ENCODE results near the gene TMSB15B.
"Not testable (repeated sequence)": the region's sequence is repeated elsewhere in the genome, so short reads cannot be mapped to it uniquely, and the experiment has no call there.

Gene TMSB15B

DNA sequence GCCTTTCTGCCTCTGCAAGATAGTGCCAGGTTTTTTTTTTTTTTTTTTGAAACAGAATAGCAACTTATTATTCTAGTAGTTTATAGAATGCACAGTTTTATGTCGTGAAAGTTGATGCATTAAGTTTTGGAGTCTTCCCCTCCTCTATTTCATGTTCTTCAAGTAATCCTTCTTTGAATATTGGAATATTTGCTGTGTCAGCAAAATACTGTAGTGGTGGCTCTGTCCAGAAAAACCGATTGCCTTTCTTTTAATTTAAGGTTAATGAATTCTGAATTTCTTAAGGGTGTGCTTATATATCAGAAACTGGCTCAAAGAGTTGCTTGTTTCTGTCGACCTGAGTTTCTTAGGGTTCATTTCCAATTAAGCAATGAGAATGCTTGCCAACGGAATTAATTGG, 34.8 kb upstream of the TMSB15B start:
- POLR2A ChIA-PET: no interaction called here
- TF ChIP-seq, protein P1, sequence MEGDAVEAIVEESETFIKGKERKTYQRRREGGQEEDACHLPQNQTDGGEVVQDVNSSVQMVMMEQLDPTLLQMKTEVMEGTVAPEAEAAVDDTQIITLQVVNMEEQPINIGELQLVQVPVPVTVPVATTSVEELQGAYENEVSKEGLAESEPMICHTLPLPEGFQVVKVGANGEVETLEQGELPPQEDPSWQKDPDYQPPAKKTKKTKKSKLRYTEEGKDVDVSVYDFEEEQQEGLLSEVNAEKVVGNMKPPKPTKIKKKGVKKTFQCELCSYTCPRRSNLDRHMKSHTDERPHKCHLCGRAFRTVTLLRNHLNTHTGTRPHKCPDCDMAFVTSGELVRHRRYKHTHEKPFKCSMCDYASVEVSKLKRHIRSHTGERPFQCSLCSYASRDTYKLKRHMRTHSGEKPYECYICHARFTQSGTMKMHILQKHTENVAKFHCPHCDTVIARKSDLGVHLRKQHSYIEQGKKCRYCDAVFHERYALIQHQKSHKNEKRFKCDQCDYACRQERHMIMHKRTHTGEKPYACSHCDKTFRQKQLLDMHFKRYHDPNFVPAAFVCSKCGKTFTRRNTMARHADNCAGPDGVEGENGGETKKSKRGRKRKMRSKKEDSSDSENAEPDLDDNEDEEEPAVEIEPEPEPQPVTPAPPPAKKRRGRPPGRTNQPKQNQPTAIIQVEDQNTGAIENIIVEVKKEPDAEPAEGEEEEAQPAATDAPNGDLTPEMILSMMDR (IDR thresholded peaks at IDR 0.05; ENCODE audit: control extremely low read depth, extremely low read depth, low read depth, missing control alignments): no peak
- CTCF ChIA-PET: interaction anchor here (1.2 kb wide), 1 partner anchor 9 kb away, joined by 3 read pairs; no protein-coding TSS in a partner anchor
- DNase-seq (ENCODE audit: extremely low spot score): no peak

DNA sequence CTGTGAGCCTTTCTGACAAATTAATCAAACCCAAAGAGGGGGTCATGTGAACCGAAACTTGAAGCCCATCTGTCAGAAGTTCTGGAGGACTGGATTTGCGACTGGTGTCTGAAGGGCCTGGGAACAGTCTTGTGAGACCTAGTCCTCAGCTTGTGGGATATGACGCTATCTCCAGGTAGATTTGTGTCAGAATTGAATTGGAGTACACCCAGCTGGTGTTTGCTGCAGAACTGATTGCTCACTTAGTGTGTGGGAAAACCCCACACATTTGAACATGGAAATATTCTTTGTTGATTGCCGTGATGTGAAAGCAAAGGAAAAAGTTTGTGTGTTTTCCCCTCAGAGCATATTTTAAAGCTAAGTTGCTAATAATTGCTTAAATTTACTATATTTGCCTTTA, 30.3 kb upstream of the TMSB15B start:
- POLR2A ChIA-PET: no interaction called here
- CTCF ChIA-PET: interaction anchor here (1.1 to 6.2 kb wide), 3 partner anchors 9 to 18 kb away, joined by 3 to 36 read pairs (median 3); no protein-coding TSS in a partner anchor
- DNase-seq (ENCODE audit: extremely low spot score): no peak
- TF ChIP-seq, protein P1 (IDR thresholded peaks at IDR 0.05; ENCODE audit: control extremely low read depth, extremely low read depth, low read depth, missing control alignments): no peak

DNA sequence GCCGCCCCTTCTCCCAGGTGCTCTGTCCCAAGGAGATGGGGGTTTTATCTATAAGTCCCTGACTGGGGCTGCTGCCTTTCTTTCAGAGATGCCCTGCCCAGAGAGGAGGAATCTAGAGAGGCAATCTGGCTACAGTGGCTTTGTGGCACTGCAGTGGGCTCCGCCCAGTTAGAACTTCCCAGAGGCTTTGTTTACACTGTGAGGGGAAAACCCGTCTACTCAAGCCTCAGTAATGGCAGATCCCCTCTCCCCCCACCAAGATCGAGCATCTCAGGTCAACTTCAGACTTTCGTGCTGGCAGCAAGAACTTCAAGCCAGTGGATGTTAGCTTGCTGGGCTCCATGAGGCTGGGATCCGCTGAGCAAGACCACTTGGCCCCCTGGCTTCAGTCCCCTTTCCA, 22.2 kb upstream of the TMSB15B start:
- CTCF ChIA-PET: interaction anchor here (0.9 to 3.7 kb wide), 6 partner anchors 8 to 95 kb away, joined by 3 to 23 read pairs (median 4); no protein-coding TSS in a partner anchor
- POLR2A ChIA-PET; DNase-seq (ENCODE audit: extremely low spot score): not testable (repeated sequence)

DNA sequence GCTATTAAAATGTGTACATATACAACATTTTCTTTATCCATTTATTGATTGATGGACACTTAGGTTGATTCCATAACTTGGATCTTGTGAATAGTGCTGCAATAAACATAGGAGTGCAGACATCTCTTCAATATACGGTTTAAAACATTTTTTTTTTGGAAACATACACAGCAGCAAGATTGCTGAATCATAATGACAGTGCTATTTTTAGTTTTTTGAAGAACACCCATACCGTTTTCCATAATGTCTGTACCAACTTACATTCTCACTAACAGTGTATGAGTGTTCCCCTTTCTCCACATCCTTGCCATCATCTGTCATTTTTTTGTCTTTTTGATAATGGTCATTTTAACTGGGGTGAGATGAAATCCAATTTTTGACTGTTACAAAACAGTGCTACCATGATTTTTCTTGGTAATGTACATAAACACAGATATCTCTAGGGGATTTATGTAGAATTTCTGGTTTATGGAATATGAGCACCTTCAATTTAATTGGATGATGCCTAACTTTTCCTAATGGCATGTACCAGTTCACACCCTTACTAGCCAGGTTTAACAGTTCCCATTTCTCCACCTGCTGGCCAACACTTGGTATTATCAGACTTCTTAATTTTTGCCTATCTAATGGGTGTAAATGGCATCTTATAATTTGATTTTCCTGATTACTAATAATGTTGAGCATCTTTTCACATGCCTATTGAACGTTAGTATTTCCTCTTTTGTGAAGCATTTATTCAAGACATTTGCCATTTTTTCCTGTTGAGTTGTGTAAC, 21.0 kb upstream of the TMSB15B start:
- POLR2A ChIA-PET: no interaction called here
- no peak for DNase-seq (ENCODE audit: extremely low spot score)
- TF ChIP-seq, protein P1 (IDR thresholded peaks at IDR 0.05; ENCODE audit: control extremely low read depth, extremely low read depth, low read depth, missing control alignments): peak; percentile 17
- CTCF ChIA-PET: interaction anchor here (0.9 to 3.7 kb wide), 6 partner anchors 8 to 96 kb away, joined by 3 to 23 read pairs (median 4); no protein-coding TSS in a partner anchor

DNA sequence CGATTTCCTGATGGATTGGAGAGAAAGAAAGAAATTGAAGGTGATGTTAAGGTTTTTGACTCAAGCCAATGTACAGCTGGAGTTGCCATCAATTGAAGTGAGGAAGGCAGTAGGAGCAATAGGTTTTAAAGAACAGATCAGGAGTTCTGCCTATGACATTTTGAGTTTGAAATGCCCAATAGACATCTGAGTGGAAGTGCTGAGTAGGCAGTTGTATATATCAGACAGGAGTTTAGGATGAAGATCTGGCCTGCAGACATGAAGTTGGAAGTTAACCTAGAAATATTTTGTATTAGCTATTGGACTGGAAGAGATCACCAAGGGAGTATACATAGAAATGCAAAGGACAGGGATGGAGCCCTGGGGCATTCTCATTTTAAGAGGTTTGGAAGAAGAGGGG, 12.9 kb upstream of the TMSB15B start:
- no peak for DNase-seq (ENCODE audit: extremely low spot score)
- ChIA-PET POLR2A (no interaction called here), CTCF (interaction anchor here (0.7 kb wide), 1 partner anchor 9 kb away, joined by 3 read pairs; no protein-coding TSS in a partner anchor)
- TF ChIP-seq, protein P1 (IDR thresholded peaks at IDR 0.05; ENCODE audit: control extremely low read depth, extremely low read depth, low read depth, missing control alignments): no peak

DNA sequence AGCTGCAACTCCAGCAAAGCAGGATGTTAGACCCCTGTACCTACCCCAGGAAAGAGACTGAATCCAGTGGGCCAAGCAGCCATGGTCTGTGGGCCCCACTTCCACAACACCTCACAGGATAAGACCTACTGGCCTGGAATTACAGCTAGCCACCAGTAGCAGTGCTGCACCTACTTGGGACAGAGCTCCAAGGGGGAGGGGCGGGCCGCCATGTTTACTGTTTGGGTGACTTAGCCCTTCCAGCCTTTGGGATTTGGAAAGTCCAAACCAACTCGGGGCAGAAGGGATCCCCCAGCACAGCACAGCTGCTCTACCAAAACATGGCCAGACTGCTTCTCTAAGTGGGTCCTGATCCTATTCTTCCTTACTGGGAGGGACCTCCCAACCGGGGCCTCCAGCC, 9.1 kb upstream of the TMSB15B start:
- no peak for DNase-seq (ENCODE audit: extremely low spot score)
- TF ChIP-seq, protein P1 (IDR thresholded peaks at IDR 0.05; ENCODE audit: control extremely low read depth, extremely low read depth, low read depth, missing control alignments): no peak
- ChIA-PET CTCF (no interaction called here), POLR2A (no interaction called here)

DNA sequence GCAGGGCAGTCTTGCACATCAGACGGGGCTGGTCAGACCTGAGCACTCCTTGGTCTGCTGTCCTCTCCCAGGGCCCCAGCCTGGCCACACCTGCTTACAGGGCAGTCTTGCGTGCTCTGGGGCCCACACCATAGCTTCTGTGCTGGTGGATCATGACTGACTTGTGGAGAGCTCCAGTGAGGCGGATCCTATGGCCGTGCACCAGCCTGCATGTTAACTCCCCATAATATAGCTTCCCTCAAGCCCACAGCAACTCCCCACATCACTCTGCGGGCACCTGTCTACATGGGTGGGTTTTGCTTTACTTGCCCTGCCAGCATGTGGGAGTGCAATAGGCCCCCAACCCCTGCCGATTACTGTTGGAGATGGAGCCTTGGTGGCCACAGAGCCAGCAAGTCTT, 8.2 kb upstream of the TMSB15B start:
- ChIA-PET CTCF (interaction anchor here (0.6 kb wide), 1 partner anchor 109 kb away, joined by 3 read pairs; no protein-coding TSS in a partner anchor), POLR2A (no interaction called here)
- TF ChIP-seq, protein P1 (IDR thresholded peaks at IDR 0.05; ENCODE audit: control extremely low read depth, extremely low read depth, low read depth, missing control alignments): no peak
- no peak for DNase-seq (ENCODE audit: extremely low spot score)

DNA sequence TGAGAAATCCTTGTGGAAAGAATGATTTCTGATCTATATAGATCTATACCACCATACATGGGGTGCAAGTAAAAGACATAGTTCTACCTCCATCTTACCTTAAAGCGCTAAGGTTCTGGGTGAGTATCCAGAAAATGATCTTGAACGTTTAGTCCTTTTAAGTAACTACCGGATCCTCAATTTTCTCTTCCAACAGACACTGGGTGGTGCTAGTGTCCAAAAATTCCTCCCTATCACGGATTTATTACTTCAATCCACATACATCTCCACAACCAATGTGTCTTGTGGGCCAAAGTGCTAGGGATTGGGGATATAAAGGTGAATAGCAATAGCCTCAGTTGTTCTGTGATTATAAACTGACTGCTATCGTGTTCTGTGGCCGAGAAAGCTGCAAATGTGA, 1.8 kb upstream of the TMSB15B start:
- CTCF ChIA-PET; DNase-seq (ENCODE audit: extremely low spot score); POLR2A ChIA-PET: not testable (repeated sequence)

DNA sequence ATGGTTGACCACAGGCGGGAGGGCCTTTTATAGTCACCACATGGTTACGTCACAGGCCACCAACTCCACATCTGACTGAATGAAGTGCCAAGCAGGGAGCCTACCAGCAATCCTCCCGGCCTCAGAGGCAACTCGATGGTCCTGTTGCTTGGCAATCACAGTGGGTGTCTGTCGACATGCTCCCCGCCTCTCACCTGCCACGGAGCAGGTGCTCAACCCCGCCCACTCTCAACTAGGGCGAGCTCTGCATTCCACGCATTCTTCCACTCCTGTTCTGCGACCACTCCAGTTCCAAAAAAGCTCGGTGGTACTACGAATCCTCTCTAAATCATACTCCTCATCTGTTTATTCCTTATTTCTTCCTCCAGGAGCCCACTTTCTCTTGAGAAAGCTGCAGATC, 21.1 kb downstream of the TMSB15B start:
- DNase-seq (ENCODE audit: extremely low spot score); CTCF ChIA-PET; POLR2A ChIA-PET: not testable (repeated sequence)
